SK-MEL-5 (cell line): Measurements from ENCODE around the gene JAKMIP2. TPM values are rescaled to one million over a fixed set of nuclear protein-coding genes. Genes with fewer than 3 reads are reported as not detected.

Experiments used
- DNase-seq: peaks from one replicate; pipeline ENCODE4 v3.0.0-alpha.2; 2016; ENCODE audit warnings: low read depth, low spot score
- in situ Hi-C: cut with HindIII; loops from 2 replicates; pipeline ENCODE4 v1.10.0; 2016; ENCODE audit warnings: low sequenced_read_pairs, high pct_unique_total_duplicates, low pct_unique_long_range_greater_than_20kb
- total RNA-seq: library from RNA; depleted of rRNA; stranded (reverse); fragments of >200 nt; shearing (Covaris generic); gene quantifications from 2 replicates; pipeline ENCODE4 v1.2.3, GENCODE V29; 2014

JAKMIP2 gene
- total RNA-seq, 1 experiment from 2014 or later: 0.03 TPM

DNA sequence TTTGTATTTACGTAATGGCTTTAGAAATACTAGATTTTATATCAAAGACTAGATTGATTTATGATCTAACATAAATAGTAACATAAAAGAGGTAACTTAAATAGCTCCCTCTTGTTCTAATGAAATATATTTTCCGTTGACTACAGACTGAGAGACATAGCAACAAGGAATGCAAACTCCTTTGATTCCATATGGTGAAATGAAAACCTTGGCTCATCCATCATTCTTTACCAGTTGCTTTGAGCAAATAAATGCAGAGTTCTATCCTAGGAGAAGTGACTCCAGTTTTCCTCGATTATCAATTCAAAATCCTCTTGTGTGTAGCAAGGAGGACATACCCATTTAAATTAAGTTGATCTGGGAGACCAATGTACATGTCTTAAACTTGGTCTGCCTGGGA is 18.0 kb upstream of the JAKMIP2 start:
- in situ Hi-C loops: no loop called here
- DNase-seq: no peak

DNA sequence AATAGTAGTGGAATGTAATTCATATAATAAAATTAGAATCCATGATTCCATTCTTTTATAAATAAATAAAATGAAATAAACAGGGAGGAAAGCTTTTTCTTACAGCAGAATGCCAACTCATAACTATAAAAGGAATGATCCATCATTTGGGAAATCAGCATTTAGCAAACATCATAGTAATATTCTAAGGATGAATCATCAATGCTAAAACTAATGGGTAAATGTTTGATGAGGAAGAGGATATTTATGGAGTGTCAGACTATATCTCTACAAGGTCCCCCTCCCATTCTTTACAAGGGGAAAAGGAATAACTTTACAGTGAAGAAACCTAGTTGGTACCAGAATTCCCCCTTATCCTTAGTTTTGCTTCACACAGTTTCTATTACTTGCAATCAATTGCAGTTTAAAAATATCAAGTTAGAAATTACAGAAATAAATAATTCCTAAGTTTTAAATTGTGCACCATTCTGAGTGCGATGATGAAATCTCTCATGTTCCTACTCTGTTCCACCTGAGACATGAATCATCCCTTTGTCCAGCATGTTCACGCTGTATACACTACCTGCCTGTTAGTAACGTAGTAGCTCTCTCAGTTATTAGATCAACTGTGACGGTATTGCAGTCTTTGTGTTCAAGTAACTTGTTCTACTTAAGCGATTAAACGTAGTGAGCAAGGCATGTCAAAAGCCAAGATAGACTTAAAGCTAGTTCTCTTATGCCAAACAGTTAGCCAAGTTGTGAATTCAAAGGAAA is 14.2 kb upstream of the JAKMIP2 start:
- in situ Hi-C loops: no loop called here
- DNase-seq: no peak

DNA sequence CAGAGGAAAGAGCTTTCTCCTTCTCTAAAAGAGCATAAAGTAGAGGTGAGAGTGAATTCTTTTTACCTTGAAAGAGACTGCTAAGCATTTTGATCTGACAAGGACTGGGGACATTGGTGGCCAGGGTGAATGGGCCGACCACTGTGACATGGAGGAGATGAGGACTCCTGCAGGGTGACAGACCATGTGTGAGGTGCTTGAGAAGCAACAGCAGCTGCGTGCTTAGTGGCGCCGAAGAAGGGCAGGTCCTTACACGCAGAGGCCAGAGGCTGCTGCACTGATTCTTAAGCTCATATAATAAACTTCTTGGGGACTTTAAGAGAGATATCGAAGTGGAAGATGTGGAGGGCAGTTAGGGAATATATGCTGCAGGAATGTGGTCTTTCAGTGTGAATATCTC is 8.7 kb upstream of the JAKMIP2 start:
- DNase-seq: no peak
- in situ Hi-C loops: no loop called here

DNA sequence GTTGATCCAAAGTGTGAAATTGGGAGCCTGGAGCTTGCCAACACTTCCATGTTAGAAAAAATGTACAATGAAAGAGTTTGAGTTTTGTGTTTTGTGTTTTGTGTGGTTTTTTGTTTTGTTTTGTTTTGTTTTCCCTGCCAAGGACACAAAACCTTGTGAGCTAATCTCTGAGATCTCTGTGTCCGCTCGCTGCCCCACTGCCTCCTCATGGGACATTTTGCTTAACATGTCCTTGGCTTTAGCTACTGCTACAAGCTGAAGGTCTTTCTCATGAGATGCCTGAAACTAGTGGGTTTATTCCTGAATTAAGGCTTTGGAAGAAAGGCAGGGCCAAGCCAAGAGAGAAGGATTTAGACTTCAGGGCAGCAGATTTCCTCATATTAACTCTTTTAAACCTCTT is 7.3 kb upstream of the JAKMIP2 start:
- in situ Hi-C loops: no loop called here
- DNase-seq: no peak

DNA sequence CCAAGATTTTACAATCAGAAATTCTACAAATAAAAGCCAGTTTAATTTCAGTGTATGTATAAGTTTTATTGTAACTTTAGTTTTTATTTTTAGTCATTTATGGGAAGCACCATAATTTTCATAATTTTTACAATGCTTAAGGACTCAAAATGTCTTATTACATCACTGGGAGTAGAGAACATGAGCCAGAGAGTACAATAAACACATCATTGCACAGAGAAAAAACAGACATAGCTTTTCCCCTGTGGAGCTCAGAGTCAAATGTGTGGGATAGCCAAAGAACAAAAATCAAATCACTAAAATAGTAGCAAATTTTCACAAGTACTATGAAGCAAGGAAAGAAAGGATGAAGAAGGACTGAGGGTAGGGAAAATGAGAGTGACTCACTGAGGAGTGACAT is 5.5 kb upstream of the JAKMIP2 start:
- in situ Hi-C loops: no loop called here
- no peak for DNase-seq

DNA sequence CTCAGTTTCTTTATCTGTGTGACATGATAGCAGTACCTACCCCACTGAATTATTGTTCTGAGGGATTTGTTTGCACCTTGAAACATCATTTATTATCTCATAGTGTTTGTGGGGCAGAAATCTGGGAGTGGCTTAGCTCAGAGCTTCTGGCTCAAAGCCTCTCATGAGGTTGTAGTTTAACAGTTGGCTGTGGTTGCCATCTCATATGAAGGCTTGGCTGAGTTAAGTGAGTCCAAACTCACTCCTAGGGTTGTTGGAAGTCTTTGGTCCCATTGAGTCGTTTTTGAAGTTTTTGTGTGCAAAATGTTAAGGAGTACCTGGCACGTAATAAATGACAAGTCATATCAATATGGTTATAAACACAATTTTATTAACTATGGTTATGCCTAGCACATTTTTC is 3.6 kb upstream of the JAKMIP2 start:
- no peak for DNase-seq
- in situ Hi-C loops: no loop called here

DNA sequence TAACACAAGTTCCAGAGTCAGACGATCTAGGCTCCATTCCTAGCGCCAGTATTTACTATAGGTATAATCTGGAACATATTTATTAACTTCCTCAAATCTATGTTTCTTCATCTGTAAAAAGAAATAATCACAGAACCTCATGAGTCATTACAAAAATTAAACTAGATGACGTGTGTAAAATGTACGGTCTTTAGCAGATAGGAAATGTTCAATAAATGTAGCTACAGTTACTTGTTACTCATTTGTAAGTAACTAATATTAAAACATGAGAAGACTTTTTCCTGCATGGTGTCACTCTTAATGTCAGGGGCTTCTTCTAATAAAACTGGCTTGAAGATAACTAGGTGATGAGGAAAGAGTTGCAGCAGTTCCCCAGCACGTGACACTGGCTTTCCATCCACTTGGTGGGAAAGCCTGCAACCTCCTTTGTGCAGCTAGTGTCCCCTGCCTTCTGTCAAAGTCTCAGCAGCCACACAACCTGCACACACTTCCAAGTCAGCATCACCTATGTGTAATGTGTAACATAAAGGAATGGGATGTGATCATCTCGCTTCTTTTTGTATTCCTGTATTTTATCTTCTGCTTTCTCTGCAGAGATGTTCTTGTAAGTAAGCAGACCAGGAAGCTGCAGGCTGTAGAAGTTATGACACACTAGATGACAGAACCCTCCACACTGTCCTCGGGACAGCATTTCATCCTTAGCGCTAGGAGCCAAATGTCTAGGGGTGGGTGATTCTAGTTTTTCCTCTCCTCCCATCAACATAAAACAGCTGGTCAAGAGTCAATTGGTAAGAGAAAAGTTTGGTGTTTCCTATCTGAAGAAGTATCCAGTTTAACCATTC is 1.8 kb upstream of the JAKMIP2 start:
- in situ Hi-C loops: no loop called here
- DNase-seq: no peak

DNA sequence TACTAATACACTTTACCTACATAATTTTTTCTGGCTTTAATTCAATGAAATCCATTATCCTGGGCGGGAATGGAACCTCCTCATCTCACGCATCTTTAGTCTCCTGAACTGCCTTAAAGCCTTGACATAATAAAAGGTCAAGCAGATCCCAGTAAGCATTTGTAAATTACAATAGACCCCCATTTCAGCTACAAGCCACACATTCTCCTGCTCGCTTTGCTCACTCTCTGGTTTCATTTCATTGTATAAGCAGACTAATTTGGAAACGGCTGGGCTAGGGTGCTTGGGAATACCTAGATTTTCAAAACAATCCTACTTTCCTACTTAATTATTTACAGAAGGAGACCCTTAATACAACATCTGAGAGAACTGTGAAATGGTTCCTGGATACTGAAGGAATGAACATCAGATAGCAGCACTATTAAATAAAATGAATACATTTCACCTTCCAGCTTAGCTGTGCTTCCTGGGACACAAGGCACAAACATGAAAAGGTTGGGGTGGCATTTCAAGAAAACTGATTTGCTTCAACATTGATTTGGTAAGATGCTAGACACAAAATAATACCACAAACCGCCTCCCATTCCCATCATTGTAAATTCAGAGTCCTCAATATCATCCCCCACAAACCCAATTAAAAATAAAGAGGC is 1.5 kb downstream of the JAKMIP2 start:
- DNase-seq: no peak
- in situ Hi-C loops: no loop called here

DNA sequence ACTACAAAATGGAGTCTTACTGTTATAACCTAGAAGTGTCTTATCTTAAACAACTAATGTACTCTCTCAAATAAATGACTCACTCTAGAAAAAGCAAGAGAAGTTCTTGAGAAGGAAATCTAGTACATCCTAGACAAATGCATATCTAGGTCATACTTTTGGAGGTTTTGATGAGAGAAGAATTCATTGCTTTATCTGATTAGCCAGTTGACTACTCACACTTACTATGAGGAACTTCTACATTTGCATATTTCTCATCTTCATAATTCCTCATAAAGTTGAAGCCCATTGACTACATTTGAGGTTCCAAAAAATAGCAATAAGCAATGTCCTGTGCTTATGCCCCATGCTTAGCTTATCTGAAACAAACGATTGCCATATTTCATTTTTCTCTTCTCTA is 2.8 kb downstream of the JAKMIP2 start:
- in situ Hi-C loops: no loop called here

DNA sequence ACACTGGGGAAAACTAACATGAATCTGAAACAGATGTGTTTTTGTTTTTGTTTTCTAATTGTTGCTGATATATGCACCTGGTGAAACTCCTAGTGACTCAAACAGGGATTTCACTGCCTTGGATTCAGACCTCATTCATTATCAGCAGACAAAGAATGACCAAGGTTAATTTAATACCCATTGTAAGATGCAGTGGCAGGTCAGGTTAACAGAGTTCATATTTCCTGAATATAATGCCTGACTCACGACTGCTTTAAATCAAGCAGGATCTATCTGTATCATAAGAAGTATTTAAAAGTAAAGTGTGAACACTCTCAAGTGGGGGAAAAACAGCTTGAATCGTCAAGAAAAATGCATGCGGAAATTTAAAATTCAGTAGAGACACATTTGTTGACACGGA is 5.5 kb downstream of the JAKMIP2 start:
- in situ Hi-C loops: no loop called here
- no peak for DNase-seq

More for the DNA sequence above, 2.8 kb downstream of the JAKMIP2 start:
- no peak for DNase-seq

DNA sequence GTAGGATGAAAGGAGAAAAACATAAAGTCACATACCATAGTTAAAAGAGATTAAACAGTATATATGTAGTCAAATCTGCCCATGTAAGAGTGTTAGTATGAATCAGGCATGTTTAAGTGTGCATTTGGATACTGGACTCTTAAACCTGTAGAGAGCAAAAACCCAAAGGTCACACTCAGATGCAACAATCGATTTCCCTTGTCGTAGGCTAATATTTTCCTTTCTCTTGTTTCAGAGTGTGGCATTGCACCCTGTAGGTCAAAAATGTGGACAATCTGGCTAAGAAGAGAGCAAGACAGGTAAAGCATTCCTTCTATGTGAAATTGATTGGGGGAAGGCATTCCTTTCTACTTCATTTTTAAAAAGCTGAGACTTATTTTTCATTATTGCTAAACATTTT is 8.9 kb downstream of the JAKMIP2 start:
- in situ Hi-C loops: no loop called here
- DNase-seq: no peak

DNA sequence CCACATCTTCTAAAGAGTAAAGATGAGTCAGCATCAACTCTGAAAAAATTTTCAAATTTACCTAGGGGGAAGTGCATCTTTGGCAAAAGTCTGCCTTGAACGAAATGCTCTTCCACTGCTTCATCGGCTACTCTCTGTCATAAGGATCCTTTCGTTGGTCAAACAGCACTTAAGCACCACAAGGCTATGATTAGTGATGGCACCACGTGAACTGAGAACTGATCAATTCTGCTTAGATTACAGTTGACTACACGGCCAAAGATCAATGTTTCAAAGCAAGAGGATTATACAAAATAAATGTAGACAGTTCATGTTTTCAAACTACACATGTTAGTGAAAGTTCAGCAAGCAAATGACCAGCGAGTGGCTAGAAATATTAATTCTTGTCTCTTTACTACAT is 9.4 kb downstream of the JAKMIP2 start:
- in situ Hi-C loops: no loop called here
- no peak for DNase-seq

DNA sequence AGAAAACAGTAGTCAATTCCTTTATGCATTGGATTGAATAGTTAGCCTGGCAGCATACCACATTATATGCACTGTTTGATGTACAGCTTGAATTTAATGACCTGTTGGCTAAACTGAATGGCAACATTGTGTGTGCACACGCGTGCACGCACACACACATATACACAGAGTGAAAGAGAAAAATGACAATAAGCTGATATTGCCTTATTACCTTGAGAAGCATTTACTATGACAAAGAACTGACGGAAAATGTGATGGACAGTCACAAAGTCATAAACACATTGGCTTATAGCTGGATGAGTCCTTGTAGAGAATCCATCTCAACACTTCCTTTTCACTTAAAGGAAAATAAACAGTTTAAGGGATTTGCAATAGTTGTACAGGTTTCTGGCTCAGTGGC is 15.5 kb downstream of the JAKMIP2 start:
- in situ Hi-C loops: no loop called here

DNA sequence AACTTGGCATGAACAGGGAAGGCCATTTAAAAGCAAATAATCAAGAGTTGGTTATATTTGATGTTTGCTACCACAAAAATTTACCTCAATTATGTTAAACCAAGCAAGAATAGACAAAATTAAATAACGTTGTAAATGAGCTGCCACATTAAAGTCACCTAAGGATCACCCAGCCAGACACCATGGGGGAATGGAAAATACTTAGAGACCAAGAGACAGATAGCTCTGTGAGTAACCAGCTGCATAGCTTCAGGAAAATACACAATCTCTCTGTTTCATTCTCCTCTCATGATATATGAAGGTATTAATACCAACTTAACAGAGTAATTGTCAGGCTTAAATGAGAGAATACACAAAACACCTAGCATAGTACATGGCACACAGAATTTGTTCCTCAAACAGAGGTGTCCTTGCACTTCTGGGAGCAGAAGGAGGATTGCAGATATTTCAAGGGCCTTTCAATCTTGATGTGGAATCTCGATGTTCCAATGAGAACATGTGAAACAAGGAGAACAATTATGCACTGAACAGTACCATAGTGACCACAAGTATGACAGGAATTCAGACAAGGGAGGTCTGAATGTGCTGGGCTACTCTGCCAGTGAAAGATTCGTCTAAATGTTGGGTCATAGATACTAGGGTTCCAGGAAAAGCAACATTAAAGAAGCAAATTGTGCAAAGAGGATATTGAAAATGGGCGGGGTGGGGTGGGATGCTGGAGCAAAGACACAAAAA is 18.6 kb downstream of the JAKMIP2 start:
- in situ Hi-C loops: no loop called here
- peak; percentile 40 for DNase-seq

More for the DNA sequence above, 15.5 kb downstream of the JAKMIP2 start:
- DNase-seq: no peak

DNA sequence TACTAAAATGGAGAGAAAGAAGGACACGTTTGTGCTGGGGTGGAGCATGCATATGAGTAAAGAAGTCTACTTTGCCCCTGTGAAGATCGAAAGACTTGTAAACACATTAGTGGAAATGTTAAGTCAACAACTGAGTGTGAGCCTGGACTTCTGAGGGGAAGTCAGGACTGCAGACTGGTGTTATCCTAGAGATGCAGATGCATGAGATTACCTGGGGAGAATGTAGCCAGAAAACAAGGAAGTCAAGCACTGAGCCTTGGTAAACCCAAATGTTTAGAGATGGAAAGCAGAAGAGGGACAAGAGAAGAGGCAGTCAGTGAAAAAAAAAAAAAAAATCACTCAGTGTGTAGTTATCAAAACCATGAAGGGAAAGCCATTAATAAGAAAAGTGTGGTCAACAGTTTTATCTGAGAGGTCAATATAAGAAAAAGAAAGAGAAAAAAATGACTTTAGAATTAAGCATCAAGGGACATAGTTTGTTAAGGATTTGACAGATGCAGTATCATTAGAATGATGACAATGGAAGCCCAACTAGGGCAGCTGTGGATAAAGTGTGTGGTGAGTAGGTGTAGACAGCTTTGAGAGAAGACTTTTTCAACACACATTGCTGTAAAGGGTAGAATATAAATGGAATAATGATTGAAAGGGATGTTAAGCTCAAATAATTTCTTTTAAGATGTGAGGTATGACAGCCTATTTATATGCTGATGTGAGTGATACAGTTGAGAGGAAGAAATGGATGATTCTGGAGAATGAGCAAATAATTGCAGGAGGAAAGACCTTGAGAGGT is 22.2 kb downstream of the JAKMIP2 start:
- in situ Hi-C loops: no loop called here
- no peak for DNase-seq

DNA sequence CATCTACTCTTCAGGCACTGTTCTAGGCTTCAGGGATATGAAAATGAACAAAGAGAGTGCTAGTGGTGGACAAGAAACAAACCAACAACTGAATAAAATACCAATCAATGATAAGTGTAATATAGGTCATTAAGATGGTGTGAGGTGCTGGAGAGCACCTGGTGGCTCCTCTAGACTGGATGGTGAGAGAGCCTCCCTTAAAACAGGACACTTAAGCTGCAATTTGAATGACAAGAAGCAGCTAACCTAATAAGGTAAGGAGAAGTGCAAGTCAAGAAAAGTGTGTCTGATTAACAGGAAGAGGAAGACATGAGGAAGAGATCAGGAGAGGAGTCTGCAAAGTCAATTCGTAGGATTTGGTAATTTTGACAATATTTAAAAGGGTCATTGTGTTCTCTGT is 23.1 kb downstream of the JAKMIP2 start:
- no peak for DNase-seq
- in situ Hi-C loops: no loop called here

DNA sequence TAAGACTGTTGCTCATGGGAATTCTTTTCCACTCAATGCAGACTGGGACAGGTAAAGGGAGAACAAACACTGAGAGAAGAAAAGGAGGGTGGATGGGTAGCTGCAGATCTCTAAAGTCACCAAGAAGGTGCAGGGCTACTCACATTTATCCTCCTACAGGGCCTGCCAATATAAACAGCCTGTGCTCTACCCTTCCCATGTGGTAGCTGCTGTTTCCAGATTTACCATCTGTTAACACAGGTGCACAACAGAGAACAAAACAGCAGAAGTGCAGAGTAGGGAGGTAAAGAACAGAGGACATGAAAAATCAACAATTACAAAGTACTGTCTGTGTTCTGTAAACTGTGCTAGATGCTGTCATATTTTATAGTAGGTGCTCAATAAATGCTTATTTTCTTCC is 26.0 kb downstream of the JAKMIP2 start:
- in situ Hi-C loops: no loop called here
- no peak for DNase-seq
